ENCODE data around the gene RNF144A.

Gene RNF144A

DNA sequence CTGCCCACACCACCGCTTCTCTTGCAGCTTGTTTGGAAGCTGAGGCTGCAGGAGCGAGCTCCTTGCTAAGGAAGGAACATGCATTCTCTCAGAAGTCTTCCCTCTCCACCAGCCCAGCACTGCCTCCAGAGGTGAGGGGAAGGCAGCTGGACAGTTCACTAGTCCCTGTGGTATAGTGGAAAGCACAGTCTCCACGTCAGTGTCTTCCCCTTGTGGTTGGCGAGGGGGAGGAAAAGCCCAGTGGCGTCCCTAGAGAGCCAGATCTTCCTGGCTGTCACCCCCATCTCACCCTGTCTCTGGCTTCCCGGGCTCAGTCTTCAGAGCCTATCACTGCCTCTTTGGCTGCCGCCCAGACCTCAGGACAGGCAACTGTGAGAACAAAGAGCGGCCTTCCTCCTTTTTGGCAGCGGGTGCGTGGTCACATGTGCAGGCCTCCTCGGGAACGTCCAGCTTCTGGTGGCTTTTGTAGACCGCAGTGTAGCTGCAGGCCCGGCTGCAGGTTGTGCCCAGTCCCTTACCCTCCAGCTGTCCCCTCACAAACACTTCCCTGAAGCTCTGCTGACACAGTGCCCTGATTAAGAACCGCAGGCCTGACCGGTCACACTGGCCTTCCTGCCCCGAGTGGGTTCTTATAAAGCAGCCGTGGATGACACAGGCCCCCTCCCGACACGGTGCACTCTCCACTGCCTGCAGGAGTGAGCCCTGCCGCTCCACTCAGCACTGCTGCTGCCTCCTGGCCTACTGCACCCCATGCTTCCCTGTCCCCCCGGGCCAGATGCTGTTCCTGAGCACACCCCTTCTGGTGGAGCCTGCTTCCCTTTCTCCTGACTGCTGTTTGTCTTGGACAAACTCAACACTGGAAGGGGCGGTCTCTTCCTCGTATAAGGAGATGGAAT, 90.9 kb downstream of the RNF144A start:
- DNase-seq (ENCODE audit: low spot score) = no peak

DNA sequence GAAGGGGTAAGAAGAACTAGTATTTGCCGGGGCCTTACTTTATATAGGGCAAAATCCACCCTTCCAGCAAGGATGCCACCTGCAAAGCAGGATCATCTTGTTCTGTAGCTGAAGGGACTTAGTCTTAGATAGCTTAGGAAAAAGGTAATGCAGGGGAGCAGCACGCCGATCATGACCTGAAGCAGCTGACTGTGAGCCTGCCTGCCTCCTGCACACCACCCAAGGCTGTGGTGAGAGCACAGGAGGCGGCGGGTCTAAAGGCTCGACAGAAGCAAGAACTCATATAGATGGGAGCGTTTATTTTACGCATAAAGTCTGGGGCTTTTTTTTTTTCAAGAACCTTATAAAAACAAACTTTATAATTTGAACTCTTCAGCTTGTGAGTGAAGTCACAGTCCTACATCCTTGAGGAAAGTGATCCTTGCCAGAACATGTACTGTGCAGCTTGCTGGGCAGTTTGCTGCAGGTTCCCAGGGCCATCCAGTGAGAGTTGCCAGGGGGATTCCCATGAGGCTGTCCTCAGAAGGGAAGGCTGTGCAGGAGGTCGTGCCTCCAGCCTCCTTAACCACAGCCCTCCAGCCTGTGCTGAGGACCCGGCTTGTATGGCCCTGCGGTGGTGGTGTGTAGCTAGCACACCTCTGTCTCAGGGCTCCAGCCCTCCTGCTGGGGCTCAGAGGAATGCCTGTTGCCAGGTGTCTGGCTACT, 92.1 kb downstream of the RNF144A start:
- no peak for DNase-seq (ENCODE audit: low spot score)

- DNase-seq (ENCODE audit: low spot score) = no peak
Observed at GRCh38 chr2:7010391-7011054, 93.3 kb downstream of the RNF144A start.

DNA sequence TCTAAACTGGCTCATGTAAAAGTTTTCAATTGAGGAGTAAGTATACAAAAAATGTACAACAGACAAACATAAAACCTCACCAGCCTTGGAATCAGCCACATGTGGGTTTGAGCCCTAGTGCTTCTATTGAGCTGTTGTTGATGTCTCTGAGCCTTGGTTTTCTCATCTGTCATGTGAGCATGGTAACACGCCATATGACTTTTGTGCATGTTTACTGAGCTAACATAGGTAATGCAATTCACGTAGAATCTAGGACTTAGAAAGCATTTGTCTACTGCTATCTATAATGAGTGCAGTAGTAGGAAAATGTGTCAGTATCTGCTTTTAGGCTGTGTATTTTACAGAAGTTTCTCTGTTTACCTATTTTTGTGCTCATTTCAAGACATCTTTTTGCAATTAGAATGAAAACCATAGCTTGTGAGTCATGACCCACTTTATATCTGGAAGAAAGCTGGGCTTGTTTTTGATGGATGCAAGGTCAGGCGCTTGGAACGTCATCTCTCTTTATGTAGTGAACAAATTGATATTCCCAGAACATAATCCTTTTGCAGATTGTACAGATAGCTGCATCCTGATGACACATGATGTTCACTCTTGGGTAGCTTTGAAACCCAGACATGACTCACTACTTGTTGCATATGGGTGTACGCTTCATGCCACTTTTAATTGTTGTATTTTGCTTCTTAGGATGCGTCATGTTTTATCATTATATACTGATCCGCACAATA, 94.3 kb downstream of the RNF144A start:
- DNase-seq (ENCODE audit: low spot score) = no peak

GRCh38 chr2:7012141-7012764, 95.0 kb downstream of the RNF144A start:
- no peak for DNase-seq (ENCODE audit: low spot score)

GRCh38 chr2:7013471-7014160, 96.4 kb downstream of the RNF144A start:
- DNase-seq (ENCODE audit: low spot score) = no peak

DNA sequence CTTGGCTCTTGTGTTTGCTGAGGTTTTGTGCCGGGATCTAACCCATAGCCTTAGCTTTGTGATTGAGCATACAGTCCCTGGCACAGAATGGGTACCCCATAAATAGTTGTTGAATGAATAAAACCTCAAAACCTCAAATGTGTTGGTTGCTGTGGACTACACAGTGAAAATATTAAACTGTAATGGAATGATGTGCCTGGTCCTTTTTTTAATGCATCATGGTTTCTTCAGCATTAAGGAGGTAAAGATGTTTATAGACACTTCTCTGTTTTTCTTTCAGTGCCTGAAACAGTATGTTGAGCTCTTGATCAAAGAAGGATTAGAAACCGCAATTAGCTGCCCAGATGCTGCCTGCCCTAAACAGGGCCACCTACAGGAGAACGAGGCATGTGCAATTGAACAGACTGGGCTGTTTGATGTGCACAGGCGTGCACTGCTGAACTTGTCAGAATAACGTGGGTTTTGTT, 97.0 kb downstream of the RNF144A start:
- DNase-seq (ENCODE audit: low spot score) = peak; percentile 42

DNA sequence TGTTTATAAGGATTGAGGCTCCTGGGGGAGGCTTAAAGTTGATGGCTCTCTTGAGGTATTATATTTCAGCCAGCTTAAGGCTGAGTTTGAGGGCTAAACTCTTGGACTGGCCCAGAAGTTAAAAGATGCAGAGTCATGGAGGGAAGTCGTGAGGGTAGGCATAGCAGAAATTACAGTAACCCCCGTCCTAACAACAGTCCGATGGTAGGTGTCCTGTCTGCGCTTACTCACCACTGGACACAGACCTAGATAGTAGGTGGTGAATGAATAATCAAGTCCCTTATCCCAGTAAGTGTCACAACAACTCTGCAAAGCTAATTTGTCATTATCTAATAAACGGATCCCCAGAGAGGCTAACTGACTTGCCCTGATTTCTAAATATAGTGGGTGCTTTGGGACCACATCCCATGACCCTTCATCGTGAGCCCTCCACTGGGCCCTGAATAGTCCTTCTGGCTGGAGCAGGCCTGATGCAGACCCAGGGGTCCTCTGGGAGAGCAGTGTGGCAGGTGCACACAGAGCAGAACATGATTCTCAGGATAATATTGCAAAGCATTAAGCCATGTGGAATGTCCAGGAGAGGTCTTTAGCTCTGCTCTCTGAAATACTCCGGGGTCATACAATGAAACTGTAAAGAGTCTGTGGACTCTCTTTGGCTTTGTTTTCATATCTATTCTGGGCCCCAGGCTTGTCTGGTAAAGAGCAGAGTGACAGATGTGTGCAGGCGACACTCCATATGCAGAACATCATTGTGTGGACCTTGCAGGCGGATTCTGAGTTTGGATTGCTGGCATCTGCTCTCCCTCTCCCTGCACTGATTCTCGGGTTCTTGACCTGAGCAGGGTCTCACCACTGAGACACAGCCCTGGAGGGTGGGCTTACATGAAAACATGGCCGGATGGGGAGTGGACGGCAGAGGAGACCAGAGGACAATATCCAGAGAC, 98.1 kb downstream of the RNF144A start:
- no peak for DNase-seq (ENCODE audit: low spot score)

- no peak for DNase-seq (ENCODE audit: low spot score)
Observed at GRCh38 chr2:7016148-7016547, 98.9 kb downstream of the RNF144A start.

DNA sequence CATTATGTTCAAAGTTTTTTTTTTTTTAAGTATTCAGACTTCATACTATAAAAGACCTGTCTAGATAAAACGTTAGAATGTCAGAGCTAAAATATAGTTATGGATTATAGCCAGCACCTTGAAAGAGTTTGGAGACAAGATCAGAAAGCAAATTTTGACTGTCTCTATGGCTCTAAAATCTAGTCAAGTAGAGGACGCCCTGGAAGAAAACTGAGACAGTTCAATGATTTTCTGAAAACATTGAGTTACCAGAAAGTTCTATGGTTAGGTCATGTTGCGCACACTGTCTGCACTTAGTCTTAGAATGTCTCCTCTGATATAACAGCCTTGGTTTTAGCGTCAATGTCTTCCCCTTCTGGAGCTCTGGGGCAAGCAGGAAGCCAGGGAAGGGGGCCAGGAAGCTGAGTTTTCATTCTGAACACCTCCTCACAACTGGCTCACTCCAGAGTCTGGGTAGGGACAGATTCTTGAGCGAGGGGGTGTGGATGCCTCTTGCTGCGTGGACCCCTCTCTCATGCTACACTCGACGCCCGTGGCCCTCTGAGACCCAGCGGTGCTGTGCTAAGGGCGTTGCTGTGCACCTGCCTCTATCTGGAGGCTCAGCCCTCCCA, 99.5 kb downstream of the RNF144A start:
- no peak for DNase-seq (ENCODE audit: low spot score)

DNA sequence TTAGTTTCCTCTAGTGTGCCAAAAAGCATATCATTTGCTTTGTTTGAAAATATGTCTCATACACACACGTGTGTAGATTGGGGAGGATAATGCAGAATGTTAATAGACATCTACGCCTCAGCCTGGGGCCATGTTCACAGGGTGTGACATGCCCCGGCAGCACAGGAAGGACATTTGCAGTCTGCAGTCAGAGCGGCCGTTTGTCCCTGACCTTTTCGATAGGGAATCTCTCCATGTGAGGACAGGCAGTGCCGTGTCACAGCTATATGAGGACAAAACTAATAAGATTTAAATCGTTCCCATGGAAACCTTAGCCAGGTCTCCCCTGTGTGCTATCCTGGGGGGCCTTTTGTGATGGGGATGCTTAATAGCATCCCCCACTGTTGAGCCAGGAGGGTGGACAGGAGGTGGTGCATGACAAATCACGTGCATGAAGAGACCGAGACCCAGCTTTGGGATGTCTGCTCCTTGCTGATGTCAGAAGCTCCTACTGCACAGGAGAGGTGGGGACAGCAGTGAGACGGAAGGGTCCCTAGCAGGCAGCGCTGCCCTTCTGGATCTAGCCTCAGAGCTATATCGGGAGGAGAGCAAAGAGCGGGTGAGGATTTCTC, 100.6 kb downstream of the RNF144A start:
- DNase-seq (ENCODE audit: low spot score) = no peak

- DNase-seq (ENCODE audit: low spot score) = no peak
Observed at GRCh38 chr2:7018282-7018701, 101.1 kb downstream of the RNF144A start.

GRCh38 chr2:7018767-7019166, 101.6 kb downstream of the RNF144A start:
- DNase-seq (ENCODE audit: low spot score) = no peak

- DNase-seq (ENCODE audit: low spot score) = no peak
Observed at GRCh38 chr2:7019191-7019590, 102.0 kb downstream of the RNF144A start.

DNA sequence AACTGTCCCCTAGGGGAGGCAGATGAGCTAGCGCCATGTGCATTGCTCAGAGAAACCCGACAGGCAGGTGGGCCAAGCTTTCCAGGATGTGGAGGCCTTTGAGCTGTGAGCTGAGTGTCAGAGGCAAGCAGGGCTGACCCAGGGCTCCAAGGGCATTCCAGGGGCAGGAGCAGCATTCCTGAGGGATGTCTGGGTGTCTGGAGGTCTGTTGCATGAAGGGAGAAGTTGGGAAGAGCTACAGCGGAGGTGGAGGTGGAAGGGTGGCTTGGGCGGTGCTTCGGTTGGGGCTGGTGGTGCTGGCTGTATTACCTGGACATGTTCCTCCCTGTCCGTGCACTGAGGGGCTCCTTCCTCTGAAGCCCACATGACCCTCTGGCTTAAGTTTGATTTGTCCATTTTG, 102.8 kb downstream of the RNF144A start:
- DNase-seq (ENCODE audit: low spot score) = no peak

DNA sequence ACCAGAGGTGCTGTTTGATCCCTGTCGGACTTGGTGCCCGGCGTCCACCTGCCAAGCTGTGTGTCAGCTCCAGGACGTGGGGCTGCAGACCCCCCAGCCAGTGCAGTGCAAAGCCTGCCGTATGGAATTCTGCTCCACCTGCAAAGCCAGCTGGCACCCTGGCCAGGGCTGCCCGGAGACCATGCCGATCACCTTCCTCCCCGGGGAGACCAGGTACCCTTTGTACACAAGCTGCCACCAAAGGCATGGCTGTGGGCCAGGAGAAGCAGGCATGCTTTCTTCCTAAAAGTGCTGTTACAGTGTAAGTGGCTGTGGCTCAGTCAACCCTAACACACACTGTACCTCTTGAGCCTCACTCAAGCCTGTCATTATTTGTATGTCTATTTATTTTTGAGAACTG, 103.3 kb downstream of the RNF144A start:
- DNase-seq (ENCODE audit: low spot score) = no peak

GRCh38 chr2:7020939-7021470, 103.8 kb downstream of the RNF144A start:
- no peak for DNase-seq (ENCODE audit: low spot score)

Data from CD4-positive, alpha-beta T cell treated with Interleukin-15 for 4 hours (primary cell).